PFSK-1 (cell line): ENCODE results near the gene FOXF2.

Source experiments
- FOXP2 ChIP-seq: optimal IDR thresholded peaks from 2 replicates; pipeline ENCODE3; 2011; ENCODE audit warnings: borderline replicate concordance, control low read depth, inconsistent platforms; ENCODE audit not compliant: insufficient read depth; ENCODE audit errors: extremely low read length, extremely low read depth
- POLR2AphosphoS5 ChIP-seq: IDR thresholded peaks from 2 replicates; pipeline ENCODE4 v1.6.1; 2012; ENCODE audit warnings: low read depth, mild to moderate bottlenecking, control low read depth, low read length, moderate library complexity
- SIN3A ChIP-seq: IDR thresholded peaks from 2 replicates; pipeline ENCODE4 v1.6.1; 2012; ENCODE audit warnings: mild to moderate bottlenecking, low read length, moderate library complexity, borderline replicate concordance; ENCODE audit not compliant: insufficient read depth
- TAF1 ChIP-seq: IDR thresholded peaks from 2 replicates; pipeline ENCODE4 v1.6.1; 2012; ENCODE audit warnings: low read length, control low read depth, borderline replicate concordance; ENCODE audit not compliant: insufficient read depth
- TF ChIP-seq, protein P1 (sequence below), 2 experiments: IDR thresholded peaks; 2 replicates each; pipeline versions ENCODE4 v1.6.1 to v1.8.0; 2011 to 2012; ENCODE audit warnings: low read depth in 2 of 2, low read length in 2 of 2, control low read depth in 1 of 2, inconsistent platforms in 1 of 2, mild to moderate bottlenecking in 1 of 2, moderate library complexity in 1 of 2; ENCODE audit not compliant: insufficient read depth in 1 of 2

Gene FOXF2

GRCh38 chr6:1372690-1373089 lies 16.7 kb upstream of the FOXF2 start:
- TF ChIP-seq TAF1 (no peak), FOXP2 (no peak)

DNA sequence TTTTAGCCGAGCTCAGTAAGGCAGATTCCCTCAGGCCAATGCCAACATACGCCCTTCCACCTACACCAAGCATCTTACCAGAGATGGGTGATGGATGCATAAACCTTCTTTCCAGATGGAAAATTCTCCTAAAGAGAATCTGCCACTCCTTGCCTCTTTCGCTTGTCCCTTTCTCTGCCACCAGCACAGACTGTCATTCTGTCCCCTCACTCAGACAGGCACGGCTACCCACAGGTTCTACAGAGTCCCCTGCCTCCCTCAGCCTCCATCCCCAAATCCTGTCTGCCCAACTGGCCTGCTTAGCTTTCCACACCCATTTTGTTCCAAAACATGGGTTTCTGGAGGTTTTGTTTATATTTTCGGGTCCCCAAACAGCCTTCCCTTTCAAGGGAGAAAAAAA lies 12.7 kb upstream of the FOXF2 start:
- TF ChIP-seq POLR2AphosphoS5 (no peak), TAF1 (no peak), SIN3A (no peak), FOXP2 (no peak)
- TF ChIP-seq, protein P1, sequence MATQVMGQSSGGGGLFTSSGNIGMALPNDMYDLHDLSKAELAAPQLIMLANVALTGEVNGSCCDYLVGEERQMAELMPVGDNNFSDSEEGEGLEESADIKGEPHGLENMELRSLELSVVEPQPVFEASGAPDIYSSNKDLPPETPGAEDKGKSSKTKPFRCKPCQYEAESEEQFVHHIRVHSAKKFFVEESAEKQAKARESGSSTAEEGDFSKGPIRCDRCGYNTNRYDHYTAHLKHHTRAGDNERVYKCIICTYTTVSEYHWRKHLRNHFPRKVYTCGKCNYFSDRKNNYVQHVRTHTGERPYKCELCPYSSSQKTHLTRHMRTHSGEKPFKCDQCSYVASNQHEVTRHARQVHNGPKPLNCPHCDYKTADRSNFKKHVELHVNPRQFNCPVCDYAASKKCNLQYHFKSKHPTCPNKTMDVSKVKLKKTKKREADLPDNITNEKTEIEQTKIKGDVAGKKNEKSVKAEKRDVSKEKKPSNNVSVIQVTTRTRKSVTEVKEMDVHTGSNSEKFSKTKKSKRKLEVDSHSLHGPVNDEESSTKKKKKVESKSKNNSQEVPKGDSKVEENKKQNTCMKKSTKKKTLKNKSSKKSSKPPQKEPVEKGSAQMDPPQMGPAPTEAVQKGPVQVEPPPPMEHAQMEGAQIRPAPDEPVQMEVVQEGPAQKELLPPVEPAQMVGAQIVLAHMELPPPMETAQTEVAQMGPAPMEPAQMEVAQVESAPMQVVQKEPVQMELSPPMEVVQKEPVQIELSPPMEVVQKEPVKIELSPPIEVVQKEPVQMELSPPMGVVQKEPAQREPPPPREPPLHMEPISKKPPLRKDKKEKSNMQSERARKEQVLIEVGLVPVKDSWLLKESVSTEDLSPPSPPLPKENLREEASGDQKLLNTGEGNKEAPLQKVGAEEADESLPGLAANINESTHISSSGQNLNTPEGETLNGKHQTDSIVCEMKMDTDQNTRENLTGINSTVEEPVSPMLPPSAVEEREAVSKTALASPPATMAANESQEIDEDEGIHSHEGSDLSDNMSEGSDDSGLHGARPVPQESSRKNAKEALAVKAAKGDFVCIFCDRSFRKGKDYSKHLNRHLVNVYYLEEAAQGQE (IDR thresholded peaks at IDR 0.05; ENCODE audit: insufficient read depth in 1 of 2, low read depth in 2 of 2, low read length in 2 of 2): no peak

DNA sequence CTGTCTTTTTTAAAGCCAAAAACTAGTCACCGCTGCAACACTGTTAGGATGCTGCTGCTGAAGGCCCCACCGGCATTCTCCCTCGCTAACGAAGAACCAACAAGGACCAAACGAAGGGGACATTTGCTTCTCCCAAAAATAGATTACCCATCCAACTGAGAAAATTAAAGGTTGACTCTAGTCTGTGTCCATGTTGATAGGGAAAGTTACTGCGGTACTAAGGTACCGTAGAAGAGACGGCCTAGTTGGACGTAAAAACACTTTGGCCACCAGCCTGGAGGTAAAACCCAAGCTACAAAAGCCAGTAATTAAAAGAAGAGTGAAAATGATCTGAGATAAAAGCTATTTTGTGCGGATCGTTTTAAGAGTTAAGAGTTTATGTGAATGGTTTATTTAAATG lies 11.8 kb upstream of the FOXF2 start:
- TF ChIP-seq POLR2AphosphoS5: no peak
- no peak for TF ChIP-seq TAF1
- TF ChIP-seq FOXP2: no peak
- no peak for TF ChIP-seq SIN3A
- TF ChIP-seq, protein P1 (IDR thresholded peaks at IDR 0.05; ENCODE audit: insufficient read depth in 1 of 2, low read depth in 2 of 2, low read length in 2 of 2): no peak

DNA sequence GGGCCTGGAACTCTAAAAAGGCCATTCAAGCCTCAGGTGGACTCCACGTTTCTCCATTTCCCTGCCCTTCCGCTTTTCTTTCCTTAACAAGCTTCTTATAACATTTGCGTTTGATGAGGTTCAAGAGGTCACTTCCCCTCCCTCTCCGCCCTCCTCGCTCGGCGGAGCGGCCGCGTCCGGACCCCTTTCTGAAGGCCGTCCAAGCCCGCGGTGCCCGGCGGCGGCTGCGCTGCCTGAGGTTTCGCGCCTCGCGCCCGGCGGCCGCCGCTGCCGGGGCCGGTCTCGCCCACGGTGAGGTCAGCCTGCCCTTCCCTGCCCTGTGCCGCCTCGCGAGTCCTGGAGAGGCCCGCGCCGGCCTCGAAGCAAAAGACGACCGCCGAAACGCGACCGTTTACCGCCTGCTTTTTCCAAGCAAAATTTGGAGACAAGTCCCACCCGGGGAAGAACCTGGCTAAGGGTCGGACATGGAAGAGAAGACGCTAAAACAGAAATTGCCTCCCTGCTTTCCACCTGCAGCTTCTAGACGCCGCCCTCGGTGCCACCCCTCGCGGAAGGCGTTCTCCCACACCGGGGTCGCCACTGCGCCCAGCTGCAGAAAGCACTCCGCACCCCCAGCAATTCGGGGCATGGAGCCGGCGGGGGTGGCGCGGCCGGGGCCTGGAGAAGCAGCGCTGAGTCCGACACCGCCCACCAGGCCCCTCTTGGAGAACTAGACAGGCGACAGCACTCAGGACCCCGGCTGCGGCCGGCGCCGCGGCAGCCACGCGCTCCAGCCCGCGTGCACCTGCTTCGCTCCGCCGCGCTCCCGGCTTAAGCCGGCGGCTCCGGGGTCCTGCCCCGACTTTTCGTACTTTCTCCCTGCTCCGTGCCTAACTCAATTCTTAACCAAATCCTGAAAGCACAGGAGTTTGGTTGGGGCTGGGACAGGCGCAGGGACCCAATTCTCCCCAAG lies 11.0 kb upstream of the FOXF2 start:
- TF ChIP-seq POLR2AphosphoS5 (no peak), SIN3A (no peak), TAF1 (no peak), FOXP2 (no peak)
- TF ChIP-seq, protein P1 (IDR thresholded peaks at IDR 0.05; ENCODE audit: insufficient read depth in 1 of 2, low read depth in 2 of 2, low read length in 2 of 2): no peak

GRCh38 chr6:1379017-1379787 lies 10.2 kb upstream of the FOXF2 start:
- TF ChIP-seq, protein P1 (IDR thresholded peaks at IDR 0.05; ENCODE audit: insufficient read depth in 1 of 2, low read depth in 2 of 2, low read length in 2 of 2): no peak
- no peak for TF ChIP-seq POLR2AphosphoS5
- TF ChIP-seq TAF1: no peak
- no peak for TF ChIP-seq SIN3A
- no peak for TF ChIP-seq FOXP2
